HEK293 (cell line): ENCODE results near the gene TTC6.

Experiments used
- CTCF ChIA-PET: fragments of 350-600 bp; formaldehyde crosslinking; extraction: SDS; loops from one replicate; lab custom pipeline; 2021; ENCODE audit warnings: antibody characterized with exemption; lab: Yijun Ruan, JAX
- POLR2A ChIA-PET: fragments of 300-600 bp; formaldehyde crosslinking; extraction: SDS; loops from one replicate; lab custom pipeline; 2020; ENCODE audit warnings: antibody characterized with exemption, inconsistent platforms; lab: Yijun Ruan, JAX
- H3K27ac ChIP-seq: fragments of 200-500 bp; sonication (Bioruptor generic); 2 replicates; pipeline ENCODE4 v1.5.1; 2014; ENCODE audit warnings: low read depth, low read length, control low read depth, inconsistent platforms; ENCODE audit errors: extremely low read depth
- H3K36me3 ChIP-seq, 2 experiments: fragments of 200-500 bp in 1 of 2; sonication (Bioruptor generic) in 1 of 2; 1 replicate in 1 of 2; 2 replicates in 1 of 2; pipeline ENCODE4 v1.5.1; 2014 to 2017; ENCODE audit warnings: inconsistent platforms in 2 of 2, low read length in 2 of 2; ENCODE audit not compliant: control insufficient read depth in 2 of 2, insufficient read depth in 1 of 2
- H3K4me1 ChIP-seq: fragments of 200-500 bp; sonication (Bioruptor generic); 2 replicates; pipeline ENCODE4 v1.5.1; 2014; ENCODE audit warnings: mild to moderate bottlenecking, low read length, inconsistent platforms; ENCODE audit not compliant: control insufficient read depth, insufficient read depth
- H3K4me3 ChIP-seq: 2 replicates; pipeline ENCODE4 v1.5.1; 2011; ENCODE audit warnings: low read depth, mild to moderate bottlenecking, control low read depth, low read length, moderate library complexity
- H3K9me3 ChIP-seq: fragments of 200-500 bp; sonication (Bioruptor generic); 2 replicates; pipeline ENCODE4 v1.5.1; 2014; ENCODE audit warnings: low read depth, low read length, inconsistent platforms; ENCODE audit not compliant: control insufficient read depth, insufficient read depth
- EGR2 ChIP-seq: fragments of 450-650 bp; formaldehyde crosslinking; IDR thresholded peaks from 2 replicates; pipeline ENCODE4 v1.5.1; 2016; ENCODE audit warnings: low read depth, missing biosample characterization, missing genetic modification characterization
- GLIS2 ChIP-seq: fragments of 450-650 bp; formaldehyde crosslinking; IDR thresholded peaks from 2 replicates; pipeline ENCODE4 v1.5.1; 2016; ENCODE audit warnings: missing biosample characterization, missing genetic modification characterization
- IKZF3 ChIP-seq: fragments of 450-650 bp; IDR thresholded peaks from 2 replicates; pipeline ENCODE4 v1.5.0; 2018; ENCODE audit warnings: missing biosample characterization, mild to moderate bottlenecking, missing genetic modification characterization, moderate library complexity
- MZF1 ChIP-seq: fragments of 450-650 bp; formaldehyde crosslinking; IDR thresholded peaks from 2 replicates; pipeline ENCODE4 v1.5.1; 2017; ENCODE audit warnings: missing biosample characterization, missing genetic modification characterization, borderline replicate concordance
- RBAK ChIP-seq: fragments of 450-650 bp; formaldehyde crosslinking; IDR thresholded peaks from 2 replicates; pipeline ENCODE4 v1.5.1; 2016; ENCODE audit warnings: missing biosample characterization, missing genetic modification characterization
- SP2 ChIP-seq: fragments of 450-650 bp; formaldehyde crosslinking; IDR thresholded peaks from 2 replicates; pipeline ENCODE4 v1.5.1; 2016; ENCODE audit warnings: missing biosample characterization, missing genetic modification characterization
- ZBTB8A ChIP-seq: fragments of 450-650 bp; formaldehyde crosslinking; IDR thresholded peaks from 2 replicates; pipeline ENCODE4 v1.5.1; 2016; ENCODE audit warnings: missing biosample characterization, missing genetic modification characterization
- ZFP41 ChIP-seq: fragments of 450-650 bp; formaldehyde crosslinking; IDR thresholded peaks from 2 replicates; pipeline ENCODE4 v1.5.1; 2016; ENCODE audit warnings: missing biosample characterization, missing genetic modification characterization, borderline replicate concordance
- ZNF155 ChIP-seq: fragments of 450-650 bp; formaldehyde crosslinking; IDR thresholded peaks from 2 replicates; pipeline ENCODE4 v1.5.1; 2016; ENCODE audit warnings: missing biosample characterization, missing genetic modification characterization
- ZNF19 ChIP-seq: fragments of 450-650 bp; formaldehyde crosslinking; IDR thresholded peaks from 2 replicates; pipeline ENCODE4; 2016; ENCODE audit warnings: missing biosample characterization, missing genetic modification characterization, low read depth
- ZNF324 ChIP-seq: fragments of 450-650 bp; formaldehyde crosslinking; IDR thresholded peaks from 2 replicates; pipeline ENCODE4 v1.5.1; 2016; ENCODE audit warnings: missing biosample characterization, missing genetic modification characterization
- ZNF350 ChIP-seq: fragments of 450-650 bp; formaldehyde crosslinking; IDR thresholded peaks from 2 replicates; pipeline ENCODE4 v1.5.0; 2017; ENCODE audit warnings: missing biosample characterization, mild to moderate bottlenecking, missing genetic modification characterization
- ZNF366 ChIP-seq: fragments of 450-650 bp; formaldehyde crosslinking; conservative IDR thresholded peaks from 2 replicates; pipeline ENCODE4 v1.5.1; 2016; ENCODE audit warnings: missing biosample characterization, missing genetic modification characterization
- ZNF398 ChIP-seq: fragments of 450-650 bp; formaldehyde crosslinking; IDR thresholded peaks from 2 replicates; pipeline ENCODE4 v1.5.1; 2017; ENCODE audit warnings: missing biosample characterization, missing genetic modification characterization
- ZNF585B ChIP-seq: fragments of 450-650 bp; formaldehyde crosslinking; IDR thresholded peaks from 2 replicates; pipeline ENCODE4 v1.5.1; 2016; ENCODE audit warnings: missing biosample characterization, missing genetic modification characterization
- ZNF600 ChIP-seq: fragments of 450-650 bp; formaldehyde crosslinking; IDR thresholded peaks from 2 replicates; pipeline ENCODE4 v1.5.1; 2016; ENCODE audit warnings: missing biosample characterization, missing genetic modification characterization
- ZNF677 ChIP-seq: fragments of 450-650 bp; IDR thresholded peaks from 2 replicates; pipeline ENCODE4 v1.5.0; 2018; ENCODE audit warnings: missing biosample characterization, mild to moderate bottlenecking, missing genetic modification characterization, moderate library complexity
- ZSCAN18 ChIP-seq: fragments of 450-650 bp; formaldehyde crosslinking; IDR thresholded peaks from 2 replicates; pipeline ENCODE4 v1.5.1; 2016; ENCODE audit warnings: missing biosample characterization, missing genetic modification characterization
- TF ChIP-seq, protein P1 (sequence below): fragments of 450-650 bp; formaldehyde crosslinking; IDR thresholded peaks from 2 replicates; pipeline ENCODE4 v1.5.1; 2017; ENCODE audit warnings: missing biosample characterization, missing genetic modification characterization
- TF ChIP-seq, protein P2 (sequence below): fragments of 450-650 bp; formaldehyde crosslinking; IDR thresholded peaks from 2 replicates; pipeline ENCODE4 v1.5.1; 2017; ENCODE audit warnings: missing biosample characterization, missing genetic modification characterization
- TF ChIP-seq, protein P3 (sequence below): fragments of 450-650 bp; formaldehyde crosslinking; IDR thresholded peaks from 2 replicates; pipeline ENCODE4 v1.5.1; 2016; ENCODE audit warnings: missing biosample characterization, missing genetic modification characterization

Gene TTC6

DNA sequence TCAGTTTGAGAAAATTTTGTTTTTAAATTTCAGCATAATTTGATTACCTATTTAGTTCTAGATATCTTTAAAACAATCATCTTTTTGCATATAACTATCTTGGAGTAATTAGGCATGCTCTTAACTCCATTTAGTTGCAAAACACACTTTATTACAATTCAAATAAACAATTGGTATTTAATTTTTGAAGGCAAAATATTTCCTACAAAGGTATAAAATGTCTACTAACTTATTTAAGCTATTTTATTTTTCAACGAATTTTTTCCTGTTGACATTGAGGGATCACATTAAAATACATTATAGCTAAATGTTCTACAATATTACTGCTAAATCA is 8.7 kb upstream of the TTC6 start:
- Histone ChIP-seq H3K36me3 (peaks cover 0 to 5% of the 10 kb centered on the region in 2 experiments; a peak in 1 of 3 replicates), H3K9me3 (no peaks in the 10 kb centered on the region), H3K4me3 (no peak overlapping the region), H3K27ac (no peak overlapping the region), H3K4me1 (no peaks in the 10 kb centered on the region)
- ChIA-PET CTCF (interaction anchor here (0.5 to 0.9 kb wide), 2 partner anchors 312 to 356 kb away, joined by 3 read pairs; no protein-coding TSS in a partner anchor), POLR2A (no interaction called here)
- TF ChIP-seq ZNF585B = no peak
- TF ChIP-seq, protein P1, sequence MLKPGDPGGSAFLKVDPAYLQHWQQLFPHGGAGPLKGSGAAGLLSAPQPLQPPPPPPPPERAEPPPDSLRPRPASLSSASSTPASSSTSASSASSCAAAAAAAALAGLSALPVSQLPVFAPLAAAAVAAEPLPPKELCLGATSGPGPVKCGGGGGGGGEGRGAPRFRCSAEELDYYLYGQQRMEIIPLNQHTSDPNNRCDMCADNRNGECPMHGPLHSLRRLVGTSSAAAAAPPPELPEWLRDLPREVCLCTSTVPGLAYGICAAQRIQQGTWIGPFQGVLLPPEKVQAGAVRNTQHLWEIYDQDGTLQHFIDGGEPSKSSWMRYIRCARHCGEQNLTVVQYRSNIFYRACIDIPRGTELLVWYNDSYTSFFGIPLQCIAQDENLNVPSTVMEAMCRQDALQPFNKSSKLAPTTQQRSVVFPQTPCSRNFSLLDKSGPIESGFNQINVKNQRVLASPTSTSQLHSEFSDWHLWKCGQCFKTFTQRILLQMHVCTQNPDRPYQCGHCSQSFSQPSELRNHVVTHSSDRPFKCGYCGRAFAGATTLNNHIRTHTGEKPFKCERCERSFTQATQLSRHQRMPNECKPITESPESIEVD = 0 out of 2 replicates have a peak, but pooled peaks have one; percentile 13

DNA sequence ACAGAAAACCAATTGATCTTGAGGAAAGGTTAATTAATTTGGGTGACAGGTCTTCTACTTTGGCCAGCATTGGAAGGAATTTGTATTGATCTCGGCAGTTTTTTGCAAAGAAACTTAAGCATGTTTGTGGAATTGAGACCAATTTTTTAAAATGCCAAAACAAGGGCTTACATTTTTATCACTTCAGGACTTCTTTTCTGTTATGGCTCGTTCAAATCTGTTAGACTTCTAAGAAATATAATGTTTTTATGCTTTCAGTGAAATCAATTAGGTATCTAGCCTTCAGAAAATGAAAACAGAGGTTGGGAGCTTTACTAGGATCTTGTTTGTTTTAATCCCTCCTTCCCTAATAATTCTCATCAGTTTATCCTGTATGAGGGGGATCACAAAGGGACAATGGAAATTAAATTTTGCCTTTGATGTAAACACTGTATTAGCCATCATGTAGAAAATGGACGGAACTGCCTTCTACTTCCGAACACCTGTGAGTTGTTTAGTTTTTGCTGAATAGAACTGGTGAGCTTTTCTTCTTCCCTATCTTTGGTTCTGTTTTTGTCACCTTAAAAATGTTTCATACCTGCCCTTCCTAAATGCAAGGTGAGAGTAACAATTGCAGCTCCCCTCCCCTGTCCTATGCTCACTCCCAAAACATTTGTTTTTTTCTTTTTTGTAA is 8.2 kb upstream of the TTC6 start:
- POLR2A ChIA-PET = no interaction called here
- Histone ChIP-seq H3K4me3 (peak overlapping the region; percentile 46), H3K4me1 (no peaks in the 10 kb centered on the region), H3K9me3 (no peaks in the 10 kb centered on the region), H3K36me3 (peaks cover 0 to 10% of the 10 kb centered on the region in 2 experiments; a peak in 1 of 3 replicates), H3K27ac (peak overlapping the region; percentile 13; the same call in 1 of the 2 replicates)
- TF ChIP-seq ZNF600 (tag by site-specific recombination) = 0 out of 2 replicates have a peak, but pooled peaks have one; percentile 19
- TF ChIP-seq ZFP41 (tag by site-specific recombination) = no peak
- CTCF ChIA-PET = interaction anchor here (0.5 to 0.9 kb wide), 3 partner anchors 65 to 357 kb away, joined by 3 to 4 read pairs (median 3); no protein-coding TSS in a partner anchor

DNA sequence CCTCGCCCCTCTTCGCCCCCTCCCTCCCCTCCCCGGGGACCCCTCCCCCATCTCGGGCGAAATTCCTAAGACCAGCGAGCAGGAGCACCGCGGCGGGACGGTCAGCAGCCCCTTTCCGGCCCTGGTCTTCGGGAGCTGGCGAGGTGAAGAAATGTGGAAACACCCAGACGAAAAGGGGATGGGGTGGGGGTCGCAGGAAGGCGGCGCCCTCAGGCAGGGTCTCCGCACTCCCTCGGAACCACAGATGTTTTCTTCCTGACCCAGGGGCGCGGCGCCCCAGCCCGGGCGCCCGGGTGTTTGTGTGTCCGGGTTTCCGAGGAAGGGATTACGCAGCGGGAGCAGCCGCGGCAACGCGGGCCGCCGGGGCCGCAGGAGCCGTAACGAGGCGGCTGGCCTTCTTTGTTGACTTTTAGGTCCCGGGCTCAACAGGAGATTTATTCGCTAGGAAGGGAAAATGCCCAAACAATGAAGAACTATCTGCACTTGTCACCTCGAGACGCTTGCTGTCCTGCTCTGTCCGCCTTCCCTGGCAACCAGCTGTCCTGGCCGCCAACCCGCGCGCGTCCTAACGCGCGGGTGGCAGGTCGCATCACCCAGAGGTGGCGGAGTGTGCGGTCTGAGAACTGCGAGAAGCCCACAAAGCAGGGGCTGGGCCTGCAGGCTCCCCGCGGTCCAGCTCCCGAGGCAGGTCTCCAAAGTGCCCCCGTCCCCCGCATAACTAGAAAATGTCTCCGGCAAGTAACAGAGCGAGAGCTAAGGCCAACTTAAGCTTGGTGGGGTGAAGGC is 7.4 kb upstream of the TTC6 start:
- POLR2A ChIA-PET = no interaction called here
- peak overlapping the region; percentile 97 for H3K27ac ChIP-seq
- H3K36me3 ChIP-seq = peaks cover 0 to 15% of the 10 kb centered on the region in 2 experiments; a peak in 1 of 3 replicates
- CTCF ChIA-PET = interaction anchor here (0.6 to 2.1 kb wide), 4 partner anchors 66 to 358 kb away, joined by 3 to 6 read pairs (median 4); no protein-coding TSS in a partner anchor
- peak overlapping the region; percentile 46 for H3K4me3 ChIP-seq
- no peaks in the 10 kb centered on the region for H3K9me3 ChIP-seq
- no peaks in the 10 kb centered on the region for H3K4me1 ChIP-seq
- TF ChIP-seq MZF1 (tag by site-specific recombination) = no peak
- TF ChIP-seq ZNF677 (tag by site-specific recombination) = no peak
- TF ChIP-seq IKZF3 (tag by site-specific recombination) = no peak
- TF ChIP-seq ZNF324 = no peak
- TF ChIP-seq GLIS2 = peak; percentile 40; the same call in 1 of the 2 replicates
- peak; percentile 73 for TF ChIP-seq ZBTB8A (tag by site-specific recombination)
- no peak for TF ChIP-seq ZSCAN18
- TF ChIP-seq RBAK (tag by site-specific recombination) = no peak
- TF ChIP-seq, protein P2, sequence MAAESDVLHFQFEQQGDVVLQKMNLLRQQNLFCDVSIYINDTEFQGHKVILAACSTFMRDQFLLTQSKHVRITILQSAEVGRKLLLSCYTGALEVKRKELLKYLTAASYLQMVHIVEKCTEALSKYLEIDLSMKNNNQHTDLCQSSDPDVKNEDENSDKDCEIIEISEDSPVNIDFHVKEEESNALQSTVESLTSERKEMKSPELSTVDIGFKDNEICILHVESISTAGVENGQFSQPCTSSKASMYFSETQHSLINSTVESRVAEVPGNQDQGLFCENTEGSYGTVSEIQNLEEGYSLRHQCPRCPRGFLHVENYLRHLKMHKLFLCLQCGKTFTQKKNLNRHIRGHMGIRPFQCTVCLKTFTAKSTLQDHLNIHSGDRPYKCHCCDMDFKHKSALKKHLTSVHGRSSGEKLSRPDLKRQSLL = no peak
- TF ChIP-seq ZNF350 (tag by site-specific recombination) = no peak
- TF ChIP-seq EGR2 (tag by site-specific recombination) = 0 out of 2 replicates have a peak, but pooled peaks have one; percentile 6
- no peak for TF ChIP-seq ZNF398 (tag by site-specific recombination)
- TF ChIP-seq ZNF155 (tag by site-specific recombination) = no peak
- TF ChIP-seq SP2 (tag by site-specific recombination) = no peak
- TF ChIP-seq ZNF366 = no peak
- TF ChIP-seq ZNF19 = no peak
- TF ChIP-seq, protein P3, sequence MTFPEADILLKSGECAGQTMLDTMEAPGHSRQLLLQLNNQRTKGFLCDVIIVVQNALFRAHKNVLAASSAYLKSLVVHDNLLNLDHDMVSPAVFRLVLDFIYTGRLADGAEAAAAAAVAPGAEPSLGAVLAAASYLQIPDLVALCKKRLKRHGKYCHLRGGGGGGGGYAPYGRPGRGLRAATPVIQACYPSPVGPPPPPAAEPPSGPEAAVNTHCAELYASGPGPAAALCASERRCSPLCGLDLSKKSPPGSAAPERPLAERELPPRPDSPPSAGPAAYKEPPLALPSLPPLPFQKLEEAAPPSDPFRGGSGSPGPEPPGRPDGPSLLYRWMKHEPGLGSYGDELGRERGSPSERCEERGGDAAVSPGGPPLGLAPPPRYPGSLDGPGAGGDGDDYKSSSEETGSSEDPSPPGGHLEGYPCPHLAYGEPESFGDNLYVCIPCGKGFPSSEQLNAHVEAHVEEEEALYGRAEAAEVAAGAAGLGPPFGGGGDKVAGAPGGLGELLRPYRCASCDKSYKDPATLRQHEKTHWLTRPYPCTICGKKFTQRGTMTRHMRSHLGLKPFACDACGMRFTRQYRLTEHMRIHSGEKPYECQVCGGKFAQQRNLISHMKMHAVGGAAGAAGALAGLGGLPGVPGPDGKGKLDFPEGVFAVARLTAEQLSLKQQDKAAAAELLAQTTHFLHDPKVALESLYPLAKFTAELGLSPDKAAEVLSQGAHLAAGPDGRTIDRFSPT = no peak
